ENCODE measurements around the gene MDP1. TPM values are rescaled to one million over a fixed set of nuclear protein-coding genes. Genes with fewer than 3 reads are reported as not detected.

The MDP1 gene
- total and polyA plus RNA-seq, 2 donors = 47.9 to 48.8 TPM

DNA sequence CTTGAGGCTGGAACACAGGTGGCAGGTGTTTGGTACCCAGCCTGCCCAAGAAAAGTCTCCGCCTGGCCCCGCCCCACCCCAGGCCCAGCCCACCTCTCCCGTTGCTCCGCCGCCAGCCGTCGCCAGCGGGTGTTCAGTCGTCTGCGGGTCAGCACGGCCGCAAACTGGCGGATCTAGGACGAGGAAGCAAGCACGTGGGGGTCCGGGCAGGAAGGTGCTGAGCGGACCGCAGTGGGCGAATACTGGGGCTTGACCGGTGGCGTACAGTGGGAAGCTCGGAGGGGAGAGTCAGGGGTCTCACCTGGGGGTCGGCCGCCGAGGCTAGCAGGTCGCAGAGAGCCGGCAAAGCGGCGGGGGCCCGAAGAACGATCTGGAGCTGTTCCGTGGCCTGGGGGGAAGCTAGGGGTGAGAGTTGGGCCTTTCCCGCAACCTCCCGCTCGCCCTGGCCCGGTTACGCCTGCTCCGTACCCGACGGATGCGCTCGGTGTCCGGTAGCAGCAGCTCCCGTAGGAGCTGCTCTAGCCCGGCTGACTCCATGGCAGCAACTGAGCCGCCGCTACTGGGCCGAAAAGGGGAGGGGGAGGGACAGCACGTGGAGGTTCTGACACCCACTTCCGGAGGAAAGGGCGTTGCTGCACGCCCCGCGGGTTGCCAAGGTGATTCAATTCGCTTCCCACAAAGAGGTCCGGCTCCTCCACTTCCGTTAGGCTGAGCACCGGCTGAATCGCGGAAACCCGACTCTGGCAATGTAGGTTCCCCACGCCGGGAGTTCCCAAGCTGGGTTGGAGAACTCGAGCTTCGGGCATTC, 27.4 kb downstream of the MDP1 start, which contains the start of gene IPO4:
Gene IPO4 (minus strand): TSS at position 566 of the 808 bp plus-strand sequence. CDS start 29 bp downstream, at position 537.
- Histone ChIP-seq H3K27ac (ENCODE audit: low read depth in 1 of 2, low read length in 1 of 2) (peak within 1 kb of the TSS; percentile 43 to 60), H3K9me3 (ENCODE audit: control insufficient read depth in 2 of 2, insufficient read depth in 1 of 2, low read length in 1 of 2) (no peaks in the 10 kb centered on the region), H3K4me1 (ENCODE audit: control insufficient read depth in 2 of 2, insufficient read depth in 2 of 2, low read length in 2 of 2) (peaks cover 10 to 24% of the 10 kb centered on the region in 2 donors), H3K4me3 (ENCODE audit: low read length in 2 of 2) (peak within 1 kb of the TSS; percentile 60 to 72), H3K27me3 (ENCODE audit: control insufficient read depth in 2 of 2, insufficient read depth in 1 of 2, low read length in 1 of 2) (no peaks in the 10 kb centered on the region), H3K36me3 (ENCODE audit: control insufficient read depth in 2 of 2, insufficient read depth in 2 of 2, low read length in 1 of 2) (peaks cover 40 to 55% of the 10 kb centered on the region in 2 donors)
- peak; percentile 82 to 98 (median 92) for DNase-seq (ENCODE audit: low read depth in 6 of 9, low spot score in 9 of 9)
- WGBS = under 1% methylated on average over 65 of the region's 65 CpGs

- WGBS = 97% methylated on average over 2 of the region's 2 CpGs
- Histone ChIP-seq H3K36me3 (ENCODE audit: control insufficient read depth in 2 of 2, insufficient read depth in 2 of 2, low read length in 1 of 2) (peaks cover 42 to 58% of the 10 kb centered on the region in 2 donors), H3K27ac (ENCODE audit: low read depth in 1 of 2, low read length in 1 of 2) (peak overlapping the region in 1 of 2 donors; percentile 24), H3K4me1 (ENCODE audit: control insufficient read depth in 2 of 2, insufficient read depth in 2 of 2, low read length in 2 of 2) (peaks cover 10 to 24% of the 10 kb centered on the region in 2 donors), H3K9me3 (ENCODE audit: control insufficient read depth in 2 of 2, insufficient read depth in 1 of 2, low read length in 1 of 2) (no peaks in the 10 kb centered on the region), H3K27me3 (ENCODE audit: control insufficient read depth in 2 of 2, insufficient read depth in 1 of 2, low read length in 1 of 2) (no peaks in the 10 kb centered on the region), H3K4me3 (ENCODE audit: low read length in 2 of 2) (no peak overlapping the region)
- no peak for DNase-seq (ENCODE audit: low read depth in 6 of 9, low spot score in 9 of 9)
Observed at GRCh38 chr14:24187539-24187915, 28.3 kb downstream of the MDP1 start.

- Histone ChIP-seq H3K36me3 (ENCODE audit: control insufficient read depth in 2 of 2, insufficient read depth in 2 of 2, low read length in 1 of 2) (peaks cover 42 to 58% of the 10 kb centered on the region in 2 donors), H3K27me3 (ENCODE audit: control insufficient read depth in 2 of 2, insufficient read depth in 1 of 2, low read length in 1 of 2) (no peaks in the 10 kb centered on the region), H3K4me1 (ENCODE audit: control insufficient read depth in 2 of 2, insufficient read depth in 2 of 2, low read length in 2 of 2) (peaks cover 10 to 24% of the 10 kb centered on the region in 2 donors), H3K27ac (ENCODE audit: low read depth in 1 of 2, low read length in 1 of 2) (no peak overlapping the region), H3K9me3 (ENCODE audit: control insufficient read depth in 2 of 2, insufficient read depth in 1 of 2, low read length in 1 of 2) (no peaks in the 10 kb centered on the region), H3K4me3 (ENCODE audit: low read length in 2 of 2) (no peak overlapping the region)
- WGBS = 96% methylated on average over 10 of the region's 10 CpGs
- no peak for DNase-seq (ENCODE audit: low read depth in 6 of 9, low spot score in 9 of 9)
Observed at GRCh38 chr14:24186831-24187538, 28.9 kb downstream of the MDP1 start.

DNA sequence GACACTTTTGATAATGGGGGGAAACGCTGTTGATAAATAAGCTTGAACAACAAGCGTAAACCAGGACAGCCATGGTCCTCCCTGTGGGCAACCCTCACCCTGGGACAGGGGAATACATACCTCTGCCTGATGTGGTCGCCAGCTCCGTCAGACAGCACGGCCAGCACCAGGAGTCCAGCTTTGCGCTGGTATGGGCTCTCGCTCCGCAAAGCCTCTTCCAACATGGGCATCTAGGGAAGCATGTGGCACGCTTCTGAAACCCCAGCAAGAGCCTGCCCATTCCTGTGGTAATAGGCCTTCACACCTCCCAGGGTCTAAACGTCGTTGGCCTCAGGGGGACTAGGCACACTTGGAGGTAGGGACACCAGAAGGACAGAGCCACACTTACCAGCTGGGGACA, 30.1 kb downstream of the MDP1 start:
- H3K27ac ChIP-seq (ENCODE audit: low read depth in 1 of 2, low read length in 1 of 2) = no peak overlapping the region
- 97% methylated on average over 11 of the region's 11 CpGs for WGBS
- H3K4me3 ChIP-seq (ENCODE audit: low read length in 2 of 2) = no peak overlapping the region
- peaks cover 53 to 61% of the 10 kb centered on the region in 2 donors for H3K36me3 ChIP-seq (ENCODE audit: control insufficient read depth in 2 of 2, insufficient read depth in 2 of 2, low read length in 1 of 2)
- H3K27me3 ChIP-seq (ENCODE audit: control insufficient read depth in 2 of 2, insufficient read depth in 1 of 2, low read length in 1 of 2) = no peaks in the 10 kb centered on the region
- peaks cover 10 to 24% of the 10 kb centered on the region in 2 donors for H3K4me1 ChIP-seq (ENCODE audit: control insufficient read depth in 2 of 2, insufficient read depth in 2 of 2, low read length in 2 of 2)
- no peaks in the 10 kb centered on the region for H3K9me3 ChIP-seq (ENCODE audit: control insufficient read depth in 2 of 2, insufficient read depth in 1 of 2, low read length in 1 of 2)
- no peak for DNase-seq (ENCODE audit: low read depth in 6 of 9, low spot score in 9 of 9)

GRCh38 chr14:24185026-24185425, 30.8 kb downstream of the MDP1 start:
- 98% methylated on average over 7 of the region's 7 CpGs for WGBS
- H3K27me3 ChIP-seq (ENCODE audit: control insufficient read depth in 2 of 2, insufficient read depth in 1 of 2, low read length in 1 of 2) = no peaks in the 10 kb centered on the region
- peaks cover 60 to 63% of the 10 kb centered on the region in 2 donors for H3K36me3 ChIP-seq (ENCODE audit: control insufficient read depth in 2 of 2, insufficient read depth in 2 of 2, low read length in 1 of 2)

GRCh38 chr14:24184104-24184970, 31.5 kb downstream of the MDP1 start:
- no peak overlapping the region for H3K4me3 ChIP-seq (ENCODE audit: low read length in 2 of 2)
- no peaks in the 10 kb centered on the region for H3K9me3 ChIP-seq (ENCODE audit: control insufficient read depth in 2 of 2, insufficient read depth in 1 of 2, low read length in 1 of 2)
- H3K27ac ChIP-seq (ENCODE audit: low read depth in 1 of 2, low read length in 1 of 2) = no peak overlapping the region
- H3K27me3 ChIP-seq (ENCODE audit: control insufficient read depth in 2 of 2, insufficient read depth in 1 of 2, low read length in 1 of 2) = no peaks in the 10 kb centered on the region
- peaks cover 66 to 67% of the 10 kb centered on the region in 2 donors for H3K36me3 ChIP-seq (ENCODE audit: control insufficient read depth in 2 of 2, insufficient read depth in 2 of 2, low read length in 1 of 2)
- DNase-seq (ENCODE audit: low read depth in 6 of 9, low spot score in 9 of 9) = no peak
- 97% methylated on average over 19 of the region's 19 CpGs for WGBS
- H3K4me1 ChIP-seq (ENCODE audit: control insufficient read depth in 2 of 2, insufficient read depth in 2 of 2, low read length in 2 of 2) = peaks cover 10 to 22% of the 10 kb centered on the region in 2 donors

More at GRCh38 chr14:24185026-24185425, 30.8 kb downstream of the MDP1 start:
- Histone ChIP-seq H3K4me3 (ENCODE audit: low read length in 2 of 2) (no peak overlapping the region), H3K27ac (ENCODE audit: low read depth in 1 of 2, low read length in 1 of 2) (no peak overlapping the region), H3K4me1 (ENCODE audit: control insufficient read depth in 2 of 2, insufficient read depth in 2 of 2, low read length in 2 of 2) (peaks cover 10 to 24% of the 10 kb centered on the region in 2 donors), H3K9me3 (ENCODE audit: control insufficient read depth in 2 of 2, insufficient read depth in 1 of 2, low read length in 1 of 2) (no peaks in the 10 kb centered on the region)
- DNase-seq (ENCODE audit: low read depth in 6 of 9, low spot score in 9 of 9) = no peak

DNA sequence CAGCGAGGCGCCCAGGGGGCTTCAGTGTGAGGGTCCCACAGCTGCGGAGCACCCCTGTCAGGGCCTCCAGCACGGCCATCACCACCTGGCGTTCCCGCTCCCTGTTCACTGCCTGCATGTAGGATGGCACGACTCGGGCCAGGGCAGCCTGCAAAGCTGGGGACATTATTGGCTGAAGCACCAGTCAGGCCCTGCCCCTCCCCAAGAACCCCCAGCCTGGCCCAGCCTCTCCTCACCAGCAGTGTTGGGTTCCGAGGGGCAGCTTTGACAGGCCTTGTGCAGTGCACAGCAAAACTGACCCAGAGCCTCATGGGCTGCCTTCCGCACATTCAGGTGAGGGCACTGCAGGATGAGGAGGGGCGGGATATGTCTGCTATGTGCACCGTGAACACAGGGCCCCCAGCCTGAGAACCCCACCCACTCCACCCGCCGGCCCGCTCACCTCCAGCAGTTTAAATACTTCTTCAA, 32.8 kb downstream of the MDP1 start:
- Histone ChIP-seq H3K4me3 (ENCODE audit: low read length in 2 of 2) (no peak overlapping the region), H3K27me3 (ENCODE audit: control insufficient read depth in 2 of 2, insufficient read depth in 1 of 2, low read length in 1 of 2) (no peaks in the 10 kb centered on the region), H3K36me3 (ENCODE audit: control insufficient read depth in 2 of 2, insufficient read depth in 2 of 2, low read length in 1 of 2) (peaks cover 79 to 80% of the 10 kb centered on the region in 2 donors), H3K9me3 (ENCODE audit: control insufficient read depth in 2 of 2, insufficient read depth in 1 of 2, low read length in 1 of 2) (no peaks in the 10 kb centered on the region), H3K27ac (ENCODE audit: low read depth in 1 of 2, low read length in 1 of 2) (no peak overlapping the region), H3K4me1 (ENCODE audit: control insufficient read depth in 2 of 2, insufficient read depth in 2 of 2, low read length in 2 of 2) (peaks cover 6 to 11% of the 10 kb centered on the region in 2 donors)
- no peak for DNase-seq (ENCODE audit: low read depth in 6 of 9, low spot score in 9 of 9)
- WGBS = 97% methylated on average over 15 of the region's 15 CpGs

GRCh38 chr14:24182110-24182882, 33.6 kb downstream of the MDP1 start:
- H3K4me3 ChIP-seq (ENCODE audit: low read length in 2 of 2) = no peak overlapping the region
- no peaks in the 10 kb centered on the region for H3K27me3 ChIP-seq (ENCODE audit: control insufficient read depth in 2 of 2, insufficient read depth in 1 of 2, low read length in 1 of 2)
- H3K9me3 ChIP-seq (ENCODE audit: control insufficient read depth in 2 of 2, insufficient read depth in 1 of 2, low read length in 1 of 2) = no peaks in the 10 kb centered on the region
- H3K36me3 ChIP-seq (ENCODE audit: control insufficient read depth in 2 of 2, insufficient read depth in 2 of 2, low read length in 1 of 2) = peaks cover 86 to 87% of the 10 kb centered on the region in 2 donors
- 96% methylated on average over 14 of the region's 14 CpGs for WGBS
- H3K4me1 ChIP-seq (ENCODE audit: control insufficient read depth in 2 of 2, insufficient read depth in 2 of 2, low read length in 2 of 2) = peaks cover under 1 to 3% of the 10 kb centered on the region in 2 donors
- no peak for DNase-seq (ENCODE audit: low read depth in 6 of 9, low spot score in 9 of 9)
- H3K27ac ChIP-seq (ENCODE audit: low read depth in 1 of 2, low read length in 1 of 2) = no peak overlapping the region
